ENCODE measurements around the gene MET.
"Not testable (repeated sequence)": the region's sequence is repeated elsewhere in the genome, so short reads cannot be mapped to it uniquely, and the experiment has no call there.

Gene MET

GRCh38 chr7:116815041-116815440 lies 143.0 kb downstream of the MET start:
- DNase-seq, result no peak

- DNase-seq, result no peak
These were observed 148.2 kb downstream of the MET start for GRCh38 chr7:116820149-116820548.

GRCh38 chr7:116821647-116822046 lies 149.7 kb downstream of the MET start:
- not testable (repeated sequence) for DNase-seq

- no peak for DNase-seq
These were observed 152.5 kb downstream of the MET start for GRCh38 chr7:116824449-116824848.

GRCh38 chr7:116828281-116828680 lies 156.3 kb downstream of the MET start:
- DNase-seq, result no peak

- DNase-seq, result no peak
These were observed 157.0 kb downstream of the MET start for GRCh38 chr7:116829041-116829440.

- no peak for DNase-seq
These were observed 157.5 kb downstream of the MET start for GRCh38 chr7:116829493-116829892.

GRCh38 chr7:116832692-116833091 lies 160.7 kb downstream of the MET start:
- no peak for DNase-seq

- DNase-seq, result no peak
These were observed 163.0 kb downstream of the MET start for GRCh38 chr7:116834815-116835504.

- no peak for DNase-seq
These were observed 164.1 kb downstream of the MET start for GRCh38 chr7:116836048-116836447.

- DNase-seq, result no peak
These were observed 164.9 kb downstream of the MET start for GRCh38 chr7:116836911-116837310.

GRCh38 chr7:116837586-116837985 lies 165.6 kb downstream of the MET start:
- DNase-seq, result no peak

GRCh38 chr7:116840256-116840655 lies 168.3 kb downstream of the MET start:
- no peak for DNase-seq

- DNase-seq, result no peak
These were observed 170.4 kb downstream of the MET start for GRCh38 chr7:116842371-116842770.

- DNase-seq, result no peak
These were observed 171.4 kb downstream of the MET start for GRCh38 chr7:116843378-116843777.
